DND-41 (cell line): ENCODE measurements around the gene LTBR.

Source experiments
- CTCF ChIP-seq: IDR thresholded peaks from 2 replicates; pipeline ENCODE4 v1.5.1; 2012; ENCODE audit warnings: borderline replicate concordance, low read length, moderate library complexity, mild to moderate bottlenecking; ENCODE audit not compliant: poor library complexity, severe bottlenecking; ENCODE audit errors: extremely low read depth
- EZH2 ChIP-seq: IDR thresholded peaks from 3 replicates; pipeline ENCODE4 v1.6.1; 2012; ENCODE audit warnings: borderline replicate concordance, low read depth, mild to moderate bottlenecking, moderate library complexity, low read length, inconsistent platforms; ENCODE audit not compliant: severe bottlenecking

GRCh38 chr12:6336079-6336888 is 47.7 kb upstream of the LTBR start:
- no peak for TF ChIP-seq CTCF
- no peak for TF ChIP-seq EZH2
